SH-SY5Y (cell line): ENCODE measurements around the gene LONP2.

Experiments
- GATA2 ChIP-seq: IDR thresholded peaks from 2 replicates; pipeline ENCODE4 v1.6.1; 2011; ENCODE audit warnings: mild to moderate bottlenecking, low read depth, low read length
- GATA3 ChIP-seq: IDR thresholded peaks from 2 replicates; pipeline ENCODE4 v1.6.1; 2011; ENCODE audit warnings: low read depth, mild to moderate bottlenecking, low read length, moderate library complexity

Gene LONP2, protein sequence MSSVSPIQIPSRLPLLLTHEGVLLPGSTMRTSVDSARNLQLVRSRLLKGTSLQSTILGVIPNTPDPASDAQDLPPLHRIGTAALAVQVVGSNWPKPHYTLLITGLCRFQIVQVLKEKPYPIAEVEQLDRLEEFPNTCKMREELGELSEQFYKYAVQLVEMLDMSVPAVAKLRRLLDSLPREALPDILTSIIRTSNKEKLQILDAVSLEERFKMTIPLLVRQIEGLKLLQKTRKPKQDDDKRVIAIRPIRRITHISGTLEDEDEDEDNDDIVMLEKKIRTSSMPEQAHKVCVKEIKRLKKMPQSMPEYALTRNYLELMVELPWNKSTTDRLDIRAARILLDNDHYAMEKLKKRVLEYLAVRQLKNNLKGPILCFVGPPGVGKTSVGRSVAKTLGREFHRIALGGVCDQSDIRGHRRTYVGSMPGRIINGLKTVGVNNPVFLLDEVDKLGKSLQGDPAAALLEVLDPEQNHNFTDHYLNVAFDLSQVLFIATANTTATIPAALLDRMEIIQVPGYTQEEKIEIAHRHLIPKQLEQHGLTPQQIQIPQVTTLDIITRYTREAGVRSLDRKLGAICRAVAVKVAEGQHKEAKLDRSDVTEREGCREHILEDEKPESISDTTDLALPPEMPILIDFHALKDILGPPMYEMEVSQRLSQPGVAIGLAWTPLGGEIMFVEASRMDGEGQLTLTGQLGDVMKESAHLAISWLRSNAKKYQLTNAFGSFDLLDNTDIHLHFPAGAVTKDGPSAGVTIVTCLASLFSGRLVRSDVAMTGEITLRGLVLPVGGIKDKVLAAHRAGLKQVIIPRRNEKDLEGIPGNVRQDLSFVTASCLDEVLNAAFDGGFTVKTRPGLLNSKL

DNA sequence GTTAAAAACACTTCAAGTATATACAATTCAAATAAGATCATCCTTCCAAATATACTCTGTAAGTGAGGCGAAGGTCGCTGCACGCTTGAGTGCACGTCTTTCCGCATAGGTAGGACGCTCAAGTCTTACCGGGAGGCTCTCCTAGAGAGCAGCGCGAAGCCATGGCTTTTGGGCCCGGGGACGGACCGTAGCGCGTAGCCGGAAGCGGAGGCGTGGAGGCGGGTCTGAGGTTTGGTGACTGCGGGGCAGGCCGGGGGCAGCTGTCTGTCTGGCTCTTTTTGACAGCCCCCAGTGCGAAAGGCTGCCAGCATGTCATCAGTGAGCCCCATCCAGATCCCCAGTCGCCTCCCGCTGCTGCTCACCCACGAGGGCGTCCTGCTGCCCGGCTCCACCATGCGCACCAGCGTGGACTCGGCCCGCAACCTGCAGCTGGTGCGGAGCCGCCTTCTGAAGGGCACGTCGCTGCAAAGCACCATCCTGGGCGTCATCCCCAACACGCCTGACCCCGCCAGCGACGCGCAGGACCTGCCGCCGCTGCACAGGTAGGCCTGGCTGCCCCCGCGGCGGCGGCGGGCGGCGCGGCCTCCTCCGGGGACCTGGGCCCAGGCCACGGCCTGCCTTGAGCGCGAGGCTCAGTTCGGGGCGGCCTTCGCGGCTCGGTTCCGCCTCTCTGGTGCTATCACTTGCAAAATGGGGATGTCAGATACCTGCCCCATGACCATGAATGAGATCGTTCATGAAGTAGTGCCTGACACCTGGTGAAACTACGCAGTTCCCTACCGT is at the start of gene LONP2:
TSS of gene LONP2 (plus strand) at position 221 of the 783 bp plus-strand sequence. CDS start at position 310, 89 bp downstream.
- TF ChIP-seq GATA3 (no peak), GATA2 (no peak)

DNA sequence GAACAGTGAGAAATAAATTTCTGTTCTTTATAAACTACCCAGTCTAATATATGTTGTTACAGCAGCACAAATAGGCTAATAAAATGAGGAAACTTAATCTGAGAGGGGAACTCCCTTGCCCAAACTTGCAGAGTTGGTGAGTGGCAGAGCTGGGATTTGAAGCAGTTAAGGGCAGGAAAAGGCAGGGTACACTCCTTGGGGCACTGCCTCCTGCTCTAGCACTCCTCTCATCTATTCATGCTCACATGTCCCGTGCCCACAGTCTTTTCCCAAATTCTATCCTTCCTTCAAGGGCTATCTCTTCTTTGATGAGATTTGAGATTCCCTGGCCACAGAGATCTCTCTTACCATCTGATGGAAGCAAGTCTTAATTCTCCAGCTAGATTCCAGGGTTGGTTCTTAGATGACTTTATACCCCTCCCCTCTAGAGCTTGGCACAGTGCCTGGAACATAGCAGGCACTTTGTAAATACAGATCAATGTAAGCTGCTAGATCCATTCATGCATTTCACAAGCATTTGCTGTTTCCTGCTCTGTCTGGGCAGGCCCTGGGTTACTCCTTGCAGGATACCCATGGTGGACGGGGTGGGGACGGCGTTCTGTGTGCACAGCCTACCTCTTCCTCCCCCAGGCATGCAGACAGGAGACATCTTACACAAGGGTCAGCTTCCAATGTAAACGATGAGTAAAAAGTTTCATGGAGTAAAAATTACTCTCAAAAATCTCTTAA is 49.1 kb upstream of the LONP2 start:
- TF ChIP-seq GATA3 = no peak
- no peak for TF ChIP-seq GATA2

DNA sequence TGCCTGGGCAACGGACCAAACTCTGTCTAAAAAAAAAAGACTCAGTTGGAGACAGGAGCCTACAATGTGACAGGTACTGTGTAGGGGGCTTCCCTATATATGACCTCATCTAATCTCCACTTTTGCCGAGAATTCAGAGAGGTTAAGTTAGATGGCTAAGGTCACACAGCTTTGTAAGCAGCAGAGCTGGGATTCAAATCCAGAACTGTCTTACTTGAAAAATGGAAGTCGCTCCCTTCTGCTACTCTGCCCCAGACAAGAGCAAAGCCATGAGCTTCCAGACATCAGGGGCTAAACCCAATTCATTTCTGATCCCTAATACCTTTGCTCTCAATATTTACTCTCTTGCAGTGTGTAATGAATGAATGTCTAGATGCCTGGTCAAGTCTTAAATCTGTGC is 46.8 kb upstream of the LONP2 start:
- no peak for TF ChIP-seq GATA3
- no peak for TF ChIP-seq GATA2

DNA sequence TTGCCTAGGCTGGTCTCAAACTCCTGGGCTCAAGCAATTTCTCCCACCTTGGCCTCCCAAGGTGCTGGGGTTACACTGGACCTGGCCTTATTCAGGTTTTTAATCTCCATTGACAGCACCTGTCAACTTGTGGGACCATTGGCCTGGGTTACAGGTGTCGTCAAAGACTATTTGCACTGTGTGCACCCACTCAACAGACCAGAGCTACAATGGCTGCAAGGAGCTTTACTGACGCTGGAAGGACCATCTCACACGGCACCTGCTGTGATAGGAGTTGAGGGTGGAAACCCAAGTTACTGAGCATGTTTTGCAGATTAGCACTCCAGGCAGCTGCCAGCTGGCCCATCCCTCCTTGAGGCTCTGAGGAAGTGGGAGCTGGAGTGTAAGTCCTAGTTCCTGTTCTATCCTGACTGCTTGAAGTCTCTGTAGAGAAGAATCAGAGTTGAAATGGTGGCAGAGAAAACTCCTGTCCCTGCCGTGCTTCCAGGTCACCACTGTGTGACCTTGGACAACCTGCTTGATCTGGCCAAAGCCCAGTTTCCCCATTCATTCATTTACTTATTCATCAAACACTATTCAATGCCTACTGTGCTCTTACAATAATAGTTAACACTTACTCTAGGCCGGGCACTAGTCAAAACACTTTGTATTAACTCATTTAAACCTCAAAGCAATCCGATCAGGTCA is 42.4 kb upstream of the LONP2 start:
- TF ChIP-seq GATA3 (no peak), GATA2 (no peak)

DNA sequence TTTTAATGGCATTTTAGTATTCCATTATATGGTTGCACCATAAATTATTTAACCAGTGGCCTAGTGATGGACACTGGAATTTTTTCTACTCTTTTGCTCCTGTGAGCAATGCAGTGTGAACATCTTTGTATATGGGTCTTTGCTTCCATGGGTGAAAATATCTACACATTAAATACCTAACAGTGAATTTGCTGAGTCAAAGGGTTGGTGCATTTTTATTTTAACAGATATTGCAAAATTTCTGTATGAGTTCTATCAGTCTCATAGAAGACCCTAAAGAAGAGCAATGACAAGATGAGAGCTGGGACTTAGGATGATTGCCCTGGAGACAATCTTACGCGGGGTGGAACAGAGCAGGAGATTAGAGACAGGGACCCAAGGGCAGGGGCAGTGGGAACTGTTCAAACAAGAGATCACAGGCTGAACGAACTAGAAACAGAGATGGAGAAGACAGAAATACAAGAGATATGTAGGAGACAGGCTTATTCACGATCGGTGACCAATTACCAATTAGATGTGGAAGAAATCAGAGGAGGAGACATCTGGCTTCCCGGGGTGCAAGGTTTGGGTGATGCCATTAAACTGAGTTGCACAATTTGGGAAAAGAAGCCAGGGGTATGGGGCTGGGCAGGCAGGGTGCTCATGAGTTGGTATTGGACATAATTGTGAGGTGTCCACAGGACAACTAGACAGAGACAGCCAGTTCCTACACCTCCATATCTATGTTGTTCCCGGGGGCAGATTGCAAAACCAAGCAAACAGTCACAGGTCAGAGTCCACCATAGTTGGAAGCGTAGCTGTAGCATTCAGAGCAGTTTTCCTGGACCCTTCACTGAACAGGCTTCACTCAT is 39.9 kb upstream of the LONP2 start:
- no peak for TF ChIP-seq GATA2
- no peak for TF ChIP-seq GATA3

DNA sequence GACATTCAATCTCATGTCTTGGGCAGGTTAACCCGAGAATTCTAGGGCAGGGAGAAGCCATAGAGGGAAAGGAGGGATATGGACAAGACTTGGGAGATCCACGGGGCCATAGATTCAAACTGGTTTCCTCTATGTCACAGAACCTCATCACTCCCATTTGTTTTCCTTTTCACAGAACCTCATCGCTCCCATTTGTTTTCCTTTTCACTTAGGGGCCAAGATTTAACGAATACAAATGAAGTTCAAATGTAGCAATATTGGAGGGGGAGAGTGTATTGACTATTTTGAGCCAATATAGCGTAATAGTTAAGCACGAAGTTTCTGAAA is 39.3 kb upstream of the LONP2 start:
- TF ChIP-seq GATA3 (no peak), GATA2 (no peak)

DNA sequence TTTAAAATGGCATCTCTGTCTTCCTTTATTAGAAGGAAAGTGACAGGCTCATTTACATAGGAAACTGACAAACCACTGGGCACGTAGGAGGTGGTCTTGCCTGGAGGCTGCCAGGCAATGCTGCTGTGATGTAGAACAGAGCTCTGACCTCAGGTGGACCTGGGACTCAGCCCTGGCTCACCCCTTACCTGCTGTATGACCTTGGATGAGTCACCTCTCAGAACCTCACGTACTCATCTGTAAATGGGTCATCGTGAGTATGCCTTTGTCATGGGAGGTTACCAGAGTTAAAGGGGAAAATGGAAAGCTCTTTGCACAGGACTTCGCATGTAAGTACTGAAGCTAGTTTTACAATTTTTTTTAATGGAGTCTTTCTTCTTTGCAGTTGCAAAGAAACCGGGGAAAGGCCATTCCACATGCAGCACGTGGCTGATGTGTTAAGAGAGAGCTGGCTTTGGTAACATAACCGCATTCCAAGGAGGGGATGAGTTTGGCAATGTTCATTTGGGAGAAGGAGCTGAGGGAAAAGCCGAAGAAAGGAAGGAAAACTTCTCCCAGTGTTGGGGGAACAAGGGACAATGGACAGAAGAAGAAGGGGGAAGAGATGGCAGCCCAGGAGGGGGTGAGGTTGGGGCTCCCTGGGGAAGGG is 37.4 kb upstream of the LONP2 start:
- TF ChIP-seq GATA3 (no peak), GATA2 (no peak)

DNA sequence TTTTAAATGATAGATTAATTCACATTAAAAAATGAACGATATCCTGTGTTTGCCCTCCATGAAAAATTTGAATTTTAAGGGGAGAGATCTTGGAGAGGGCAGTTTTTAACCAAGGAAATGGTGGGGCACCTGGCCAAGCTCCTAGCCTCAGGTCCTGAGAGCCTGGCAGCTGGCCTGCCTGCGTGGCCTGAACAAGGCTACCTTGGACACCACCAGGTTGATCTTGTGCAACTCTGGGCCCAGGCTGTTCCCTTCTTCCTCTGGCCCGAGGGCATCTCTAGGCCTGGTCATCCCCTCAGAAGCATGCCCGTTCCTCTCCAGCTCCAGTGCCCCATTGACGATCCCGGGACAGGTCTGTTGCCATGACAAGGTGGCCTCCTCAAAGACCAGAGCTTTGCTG is 33.4 kb upstream of the LONP2 start:
- no peak for TF ChIP-seq GATA3
- no peak for TF ChIP-seq GATA2

DNA sequence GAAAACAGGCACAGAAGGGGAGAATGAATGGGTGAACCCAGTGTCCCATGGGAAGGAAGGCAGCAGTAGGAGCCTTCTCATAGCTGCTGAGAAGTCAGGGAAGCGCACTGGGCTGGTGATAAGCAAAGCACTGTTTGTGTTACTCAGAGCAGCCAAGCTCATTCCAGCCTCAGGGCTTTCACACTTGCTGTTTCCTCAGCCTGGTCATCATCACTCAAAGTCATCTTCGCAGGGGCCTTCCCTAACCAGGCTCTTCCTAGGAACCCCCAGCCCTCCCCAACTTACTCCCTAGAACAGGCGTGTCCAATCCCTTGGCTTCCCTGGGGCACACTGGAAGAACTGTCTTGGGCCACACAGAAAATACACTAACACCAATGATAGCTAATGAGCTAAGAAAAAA is 32.1 kb upstream of the LONP2 start:
- TF ChIP-seq GATA2 = no peak
- TF ChIP-seq GATA3 = no peak

DNA sequence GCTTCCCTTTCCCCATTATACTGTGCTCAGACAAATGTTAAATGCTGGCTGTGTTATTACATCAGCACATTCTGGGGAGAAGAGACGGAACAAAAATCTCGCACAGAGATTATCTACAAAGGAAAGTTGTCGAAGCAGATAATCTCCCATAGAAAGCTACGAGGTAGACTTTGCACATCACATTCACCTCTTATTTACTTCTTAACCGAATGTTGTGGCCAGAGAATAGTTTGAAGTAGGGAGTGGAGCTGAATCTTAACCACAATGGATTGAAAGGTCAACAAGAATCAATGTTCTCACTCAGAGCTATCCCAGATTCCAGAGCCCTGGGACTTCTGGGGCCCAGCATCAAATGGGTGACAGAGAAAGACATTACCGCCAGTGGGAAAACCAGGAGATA is 28.4 kb upstream of the LONP2 start:
- TF ChIP-seq GATA3 = no peak

DNA sequence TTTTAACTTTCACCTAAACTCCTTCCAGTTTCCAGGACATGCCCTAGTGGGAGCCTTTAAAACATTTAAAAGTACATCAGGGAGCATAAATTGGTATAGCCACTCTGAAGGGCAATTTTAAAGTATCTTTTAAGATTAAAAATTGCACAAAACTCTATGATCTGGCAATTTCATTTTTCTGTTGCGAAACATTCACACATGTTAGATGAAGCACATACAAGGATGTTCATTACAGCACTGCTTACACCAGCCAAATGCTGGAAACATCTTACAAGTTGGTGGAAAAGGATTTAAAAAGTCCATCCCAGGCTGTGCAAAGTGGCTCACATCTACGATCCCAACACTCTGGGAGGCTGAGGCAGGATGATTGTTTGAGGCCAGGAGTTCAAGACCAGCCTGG is 26.4 kb upstream of the LONP2 start:
- TF ChIP-seq GATA3 (no peak), GATA2 (no peak)

DNA sequence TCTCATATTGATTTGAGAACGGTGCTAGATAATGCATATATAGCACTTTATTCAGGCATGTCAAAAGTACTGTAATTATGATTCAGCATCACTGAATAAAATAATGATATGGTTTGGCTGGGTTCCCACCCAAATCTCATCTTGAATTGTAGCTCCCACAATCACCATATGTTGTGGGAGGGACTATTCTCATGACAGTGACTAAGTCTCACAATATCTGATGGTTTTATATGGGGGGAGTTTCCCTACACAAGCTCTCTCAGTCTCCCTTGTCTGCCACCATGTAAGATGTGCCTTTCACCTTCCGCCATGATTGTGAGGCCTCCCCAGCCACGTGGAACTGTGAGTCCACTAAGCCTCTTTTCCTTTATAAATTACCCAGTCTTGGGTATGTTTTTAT is 25.6 kb upstream of the LONP2 start:
- TF ChIP-seq GATA2 (no peak), GATA3 (no peak)

DNA sequence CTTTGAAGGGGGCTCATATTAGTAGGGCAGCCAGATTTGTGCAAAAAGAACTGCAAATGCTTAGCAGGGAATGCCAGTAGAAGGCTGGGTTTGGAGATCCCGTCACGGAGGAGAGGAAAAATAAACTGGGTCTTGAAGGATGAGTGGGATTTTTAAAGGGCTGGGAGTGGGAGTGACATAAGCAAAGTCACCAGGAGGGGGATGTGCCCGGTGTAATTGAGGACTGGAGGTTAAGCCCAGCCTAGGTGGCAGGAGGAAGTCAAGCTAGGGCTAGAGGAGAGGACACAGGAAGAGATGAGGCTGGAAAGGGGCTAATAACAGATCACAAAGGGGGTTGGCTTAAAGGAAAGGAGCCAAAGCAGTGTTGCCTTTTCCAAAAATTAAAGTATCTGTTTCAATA is 23.2 kb upstream of the LONP2 start:
- TF ChIP-seq GATA3 (no peak), GATA2 (no peak)

DNA sequence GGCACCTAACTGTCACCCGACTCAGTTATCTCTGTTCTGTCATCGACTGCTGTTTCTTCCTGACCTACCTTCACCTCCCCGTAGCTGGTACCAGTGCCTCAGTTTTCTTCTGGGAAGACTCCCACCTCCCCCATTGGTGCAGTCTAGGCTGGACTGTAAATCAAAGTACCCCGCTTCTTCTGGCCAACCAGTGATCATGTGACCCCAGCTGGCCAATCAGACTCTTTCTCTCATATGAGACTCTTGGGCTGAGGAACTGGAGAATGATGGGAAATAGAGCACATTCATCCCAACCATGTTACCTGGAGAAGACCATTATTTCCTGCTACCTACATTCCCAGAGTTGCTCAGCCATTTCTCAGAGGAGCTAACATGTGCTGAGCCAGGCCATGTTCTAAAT is 20.6 kb upstream of the LONP2 start:
- TF ChIP-seq GATA2 (no peak), GATA3 (no peak)
